ENCODE results near the gene C2orf72. TPM values are rescaled to one million over a fixed set of nuclear protein-coding genes. Genes with fewer than 3 reads are reported as not detected.
"Not testable (repeated sequence)": the region's sequence is repeated elsewhere in the genome, so short reads cannot be mapped to it uniquely, and the experiment has no call there.

The C2orf72 gene
- total RNA-seq, 1 donor from 2014 or later, result 125 TPM

- DNase-seq (ENCODE audit: low spot score) (no peak), ATAC-seq (no peak)
These were observed 23.5 kb upstream of the C2orf72 start for GRCh38 chr2:231013820-231014219.

- DNase-seq (ENCODE audit: low spot score), result no peak
- no peak for ATAC-seq
These were observed 21.8 kb upstream of the C2orf72 start for GRCh38 chr2:231015478-231015877.

GRCh38 chr2:231015926-231016325 is 21.4 kb upstream of the C2orf72 start:
- ATAC-seq (no peak), DNase-seq (ENCODE audit: low spot score) (no peak)

GRCh38 chr2:231016566-231017230 is 20.6 kb upstream of the C2orf72 start:
- ATAC-seq, result peak; percentile 73
- no peak for DNase-seq (ENCODE audit: low spot score)

- no peak for DNase-seq (ENCODE audit: low spot score)
- ATAC-seq, result no peak
These were observed 20.1 kb upstream of the C2orf72 start for GRCh38 chr2:231017231-231017598.

GRCh38 chr2:231018184-231018583 is 19.1 kb upstream of the C2orf72 start:
- no peak for DNase-seq (ENCODE audit: low spot score)
- ATAC-seq, result no peak

- DNase-seq (ENCODE audit: low spot score); ATAC-seq: not testable (repeated sequence)
These were observed 12.3 kb upstream of the C2orf72 start for GRCh38 chr2:231025059-231025458.

- DNase-seq (ENCODE audit: low spot score) (no peak), ATAC-seq (no peak)
These were observed 8.4 kb upstream of the C2orf72 start for GRCh38 chr2:231028889-231029288.

- DNase-seq (ENCODE audit: low spot score) (no peak), ATAC-seq (no peak)
These were observed 7.8 kb upstream of the C2orf72 start for GRCh38 chr2:231029563-231029962.

GRCh38 chr2:231030725-231031124 is 6.6 kb upstream of the C2orf72 start:
- DNase-seq (ENCODE audit: low spot score), result no peak
- no peak for ATAC-seq

- ATAC-seq, result no peak
These were observed 4.7 kb upstream of the C2orf72 start for GRCh38 chr2:231032575-231033140.

GRCh38 chr2:231033147-231034132 is 3.9 kb upstream of the C2orf72 start:
- DNase-seq (ENCODE audit: low spot score) (no peak), ATAC-seq (peak; percentile 15)

More at GRCh38 chr2:231032575-231033140, 4.7 kb upstream of the C2orf72 start:
- no peak for DNase-seq (ENCODE audit: low spot score)

GRCh38 chr2:231034291-231034882 is 2.9 kb upstream of the C2orf72 start:
- ATAC-seq (peak; percentile 48), DNase-seq (ENCODE audit: low spot score) (no peak)

- ATAC-seq (peak; percentile 28), DNase-seq (ENCODE audit: low spot score) (peak; percentile 66)
These were observed 1.2 kb upstream of the C2orf72 start for GRCh38 chr2:231036131-231036530.

GRCh38 chr2:231036578-231037106 is 681 bp upstream of the C2orf72 start:
- no peak for ATAC-seq
- no peak for DNase-seq (ENCODE audit: low spot score)

GRCh38 chr2:231037731-231038482 is 584 bp downstream of the C2orf72 start:
- ATAC-seq (peak; percentile 16), DNase-seq (ENCODE audit: low spot score) (peak; percentile 55)

GRCh38 chr2:231038483-231039293 is 1.4 kb downstream of the C2orf72 start:
- ATAC-seq (peak; percentile 46), DNase-seq (ENCODE audit: low spot score) (peak; percentile 70)

GRCh38 chr2:231039294-231039664 is 2.0 kb downstream of the C2orf72 start:
- peak; percentile 14 for ATAC-seq
- DNase-seq (ENCODE audit: low spot score), result no peak

- ATAC-seq, result peak; percentile 67
- peak; percentile 89 for DNase-seq (ENCODE audit: low spot score)
These were observed 2.6 kb downstream of the C2orf72 start for GRCh38 chr2:231039821-231040364.

Data from left lobe of liver (tissue), 2 donors.